CD14-positive monocyte (primary cell): ENCODE data around the gene KRT27. TPM values are rescaled to one million over a fixed set of nuclear protein-coding genes. Genes with fewer than 3 reads are reported as not detected.

Source experiments
- DNase-seq, 3 donors: peaks; one replicate each; pipeline ENCODE4 v3.0.0-alpha.2; 2011 to 2022
- H2AFZ ChIP-seq: 2 replicates; pipeline ENCODE4 v1.6.0; 2012; ENCODE audit warnings: mild to moderate bottlenecking, low read depth, low read length, inconsistent platforms; ENCODE audit not compliant: insufficient read depth, poor library complexity, severe bottlenecking
- H3K27ac ChIP-seq, 2 donors: 1 replicate in 1 of 2; 2 replicates in 1 of 2; pipeline ENCODE4 v1.5.1; 2012 to 2013; ENCODE audit warnings: low read length in 2 of 2, control low read depth in 1 of 2, inconsistent platforms in 1 of 2, low read depth in 1 of 2, mild to moderate bottlenecking in 1 of 2
- H3K27me3 ChIP-seq, 2 donors: one replicate each; pipeline versions ENCODE4 v1.6.0 to v1.6.1; 2011 to 2013; ENCODE audit warnings: low read length in 2 of 2; ENCODE audit not compliant: control insufficient read depth in 2 of 2, insufficient read depth in 2 of 2
- H3K36me3 ChIP-seq, 2 donors: replicated peaks in 1 of 2; 1 replicate in 1 of 2; 2 replicates in 1 of 2; pipeline versions ENCODE4 v1.5.1 to v1.6.1; 2012 to 2013; ENCODE audit warnings: low read length in 2 of 2, control low read depth in 1 of 2, inconsistent platforms in 1 of 2, mild to moderate bottlenecking in 1 of 2; ENCODE audit not compliant: insufficient read depth in 2 of 2, control insufficient read depth in 1 of 2
- H3K4me1 ChIP-seq, 2 donors: 1 replicate in 1 of 2; 2 replicates in 1 of 2; pipeline versions ENCODE4 v1.5.1 to v1.6.1; 2012 to 2013; ENCODE audit warnings: low read length in 2 of 2, control low read depth in 1 of 2, inconsistent platforms in 1 of 2, mild to moderate bottlenecking in 1 of 2, moderate library complexity in 1 of 2; ENCODE audit not compliant: insufficient read depth in 2 of 2, control insufficient read depth in 1 of 2
- H3K4me2 ChIP-seq: replicated peaks from 2 replicates; pipeline ENCODE3; 2012; ENCODE audit warnings: low read length, moderate library complexity, mild to moderate bottlenecking; ENCODE audit not compliant: poor library complexity, severe bottlenecking; ENCODE audit errors: extremely low read depth
- H3K4me3 ChIP-seq, 3 experiments: fragments of 200-600 bp in 1 of 3; sonication (generic) in 1 of 3; replicated peaks in 1 of 3; 1 replicate in 2 of 3; 2 replicates in 1 of 3; pipeline ENCODE4 v1.5.1; 2011 to 2013; ENCODE audit warnings: low read length in 3 of 3, mild to moderate bottlenecking in 3 of 3, control low read depth in 2 of 3, low read depth in 2 of 3, inconsistent platforms in 1 of 3, moderate library complexity in 1 of 3
- H3K79me2 ChIP-seq: 2 replicates; pipeline ENCODE4 v1.6.0; 2012; ENCODE audit warnings: mild to moderate bottlenecking, control low read depth, inconsistent platforms, low read length, moderate library complexity; ENCODE audit not compliant: insufficient read depth
- H3K9ac ChIP-seq: 2 replicates; pipeline ENCODE4 v1.6.0; 2017; ENCODE audit warnings: low read length, mild to moderate bottlenecking; ENCODE audit not compliant: insufficient read depth, poor library complexity, severe bottlenecking
- H3K9me3 ChIP-seq, 2 donors: replicated peaks in 1 of 2; 1 replicate in 1 of 2; 2 replicates in 1 of 2; pipeline versions ENCODE4 v1.5.1 to v1.6.1; 2012 to 2013; ENCODE audit warnings: low read length in 2 of 2, control low read depth in 1 of 2; ENCODE audit not compliant: control insufficient read depth in 1 of 2, insufficient read depth in 1 of 2
- H4K20me1 ChIP-seq: 2 replicates; pipeline ENCODE4 v1.6.0; 2012; ENCODE audit warnings: mild to moderate bottlenecking, low read length, control low read depth, moderate library complexity; ENCODE audit not compliant: insufficient read depth
- H3K27ac Mint-ChIP-seq, 7 donors: one replicate each; pipeline ENCODE4 v1.8.0; 2020; ENCODE audit warnings: mild to moderate bottlenecking in 7 of 7, mixed read lengths in 7 of 7, moderate library complexity in 6 of 7, inconsistent platforms in 2 of 7
- H3K27me3 Mint-ChIP-seq, 3 donors: one replicate each; pipeline ENCODE4 v1.8.0; 2021 to 2022; ENCODE audit warnings: low read depth in 3 of 3, mild to moderate bottlenecking in 3 of 3, mixed read lengths in 3 of 3, moderate library complexity in 3 of 3, inconsistent platforms in 1 of 3
- H3K36me3 Mint-ChIP-seq, 2 donors: one replicate each; pipeline ENCODE4 v1.8.0; 2020; ENCODE audit warnings: mixed read lengths in 2 of 2, inconsistent platforms in 1 of 2, mild to moderate bottlenecking in 1 of 2
- H3K4me1 Mint-ChIP-seq: one replicate; pipeline ENCODE4 v1.8.0; 2020; ENCODE audit warnings: mild to moderate bottlenecking, mixed read lengths
- H3K4me3 Mint-ChIP-seq, 2 donors: one replicate each; pipeline ENCODE4 v1.8.0; 2020; ENCODE audit warnings: mild to moderate bottlenecking in 2 of 2, mixed read lengths in 2 of 2, moderate library complexity in 1 of 2
- H3K9me3 Mint-ChIP-seq, 7 donors: one replicate each; pipeline ENCODE4 v1.8.0; 2020 to 2022; ENCODE audit warnings: mixed read lengths in 7 of 7, mild to moderate bottlenecking in 6 of 7, moderate library complexity in 6 of 7, inconsistent platforms in 2 of 7
- WGBS: methylation state at CpG from one replicate; pipeline ENCODE4 v1.1.5; 2013; ENCODE audit warnings: missing lambda C conversion rate; ENCODE audit not compliant: insufficient coverage; 5-methylcytosine and 5-hydroxymethylcytosine counted together
- intact Hi-C, 2 donors: fragments of 100-400 bp; cut with micrococcal nuclease; formaldehyde crosslinking; loops; one replicate each; pipeline versions ENCODE4 v1.15.0 to v1.15.1; 2023
- polyA plus RNA-seq, 3 donors: library from polyadenylated mRNA; depleted of rRNA in 1 of 3; unstranded in 2 of 3; stranded (reverse) in 1 of 3; fragments of 300-500 nt in 2 of 3; fragments of >200 nt in 1 of 3; fragmentation: Illumina TruSeq in 2 of 3; gene quantifications; 1 replicate in 2 of 3; 2 replicates in 1 of 3; pipeline ENCODE4 v1.2.3, GENCODE V29; 2012 to 2021
- TF ChIP-seq, protein P1 (sequence below): fragments of 200-600 bp; IDR thresholded peaks from one replicate; pipeline ENCODE4 v1.8.0; 2022; ENCODE audit warnings: antibody characterized with exemption, mild to moderate bottlenecking

KRT27 gene
- polyA plus RNA-seq, 3 donors, result not detected

DNA sequence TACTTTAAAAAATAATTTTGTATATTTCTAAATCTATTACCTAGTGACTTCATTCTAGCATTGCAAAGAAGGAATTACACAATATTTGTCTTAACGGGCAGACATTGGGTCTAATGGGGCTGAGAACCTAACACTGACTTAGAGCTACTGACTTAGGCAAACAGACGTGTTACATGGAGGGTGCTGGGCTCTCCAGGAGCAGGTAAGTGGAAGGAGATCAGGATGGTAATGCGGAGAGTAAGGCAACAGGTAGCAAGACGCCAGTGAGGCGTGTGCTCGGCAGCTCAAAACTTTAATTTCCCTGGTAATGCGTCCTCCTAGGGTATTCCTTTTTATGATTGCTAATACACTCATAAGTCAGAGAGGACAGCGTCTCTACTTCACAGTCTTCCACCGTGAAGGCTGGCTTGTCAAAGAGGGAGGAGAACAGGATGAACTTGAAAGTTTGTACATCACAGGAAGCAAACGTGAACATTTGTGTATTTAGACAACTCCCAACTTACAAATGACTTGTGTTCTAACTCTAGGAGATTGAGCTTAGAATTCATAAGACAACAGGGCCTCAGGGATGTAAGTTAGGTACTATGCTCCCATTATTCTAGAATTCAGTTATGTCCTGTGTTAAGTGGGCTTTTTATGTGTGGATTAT is 12.8 kb upstream of the KRT27 start:
- Histone ChIP-seq H3K9ac (no peak overlapping the region), H3K27ac (no peak overlapping the region), H3K27me3 (peaks cover 11 to 35% of the 10 kb centered on the region in 2 donors), H4K20me1 (no peaks in the 10 kb centered on the region), H3K4me2 (no peak overlapping the region), H3K9me3 (no peaks in the 10 kb centered on the region), H3K79me2 (no peaks in the 10 kb centered on the region), H3K36me3 (no peaks in the 10 kb centered on the region), H3K4me3 (no peak overlapping the region), H2AFZ (no peak overlapping the region), H3K4me1 (no peaks in the 10 kb centered on the region)
- intact Hi-C loops, result no loop called here
- Mint-ChIP-seq H3K27ac (peak overlapping the region in 1 of 7 donors; percentile 51), H3K4me1 (no peaks in the 10 kb centered on the region), H3K4me3 (no peak overlapping the region), H3K36me3 (no peaks in the 10 kb centered on the region), H3K27me3 (peaks cover 19 to 28% (median 28%) of the 10 kb centered on the region in 3 donors), H3K9me3 (no peaks in the 10 kb centered on the region)
- TF ChIP-seq, protein P1, sequence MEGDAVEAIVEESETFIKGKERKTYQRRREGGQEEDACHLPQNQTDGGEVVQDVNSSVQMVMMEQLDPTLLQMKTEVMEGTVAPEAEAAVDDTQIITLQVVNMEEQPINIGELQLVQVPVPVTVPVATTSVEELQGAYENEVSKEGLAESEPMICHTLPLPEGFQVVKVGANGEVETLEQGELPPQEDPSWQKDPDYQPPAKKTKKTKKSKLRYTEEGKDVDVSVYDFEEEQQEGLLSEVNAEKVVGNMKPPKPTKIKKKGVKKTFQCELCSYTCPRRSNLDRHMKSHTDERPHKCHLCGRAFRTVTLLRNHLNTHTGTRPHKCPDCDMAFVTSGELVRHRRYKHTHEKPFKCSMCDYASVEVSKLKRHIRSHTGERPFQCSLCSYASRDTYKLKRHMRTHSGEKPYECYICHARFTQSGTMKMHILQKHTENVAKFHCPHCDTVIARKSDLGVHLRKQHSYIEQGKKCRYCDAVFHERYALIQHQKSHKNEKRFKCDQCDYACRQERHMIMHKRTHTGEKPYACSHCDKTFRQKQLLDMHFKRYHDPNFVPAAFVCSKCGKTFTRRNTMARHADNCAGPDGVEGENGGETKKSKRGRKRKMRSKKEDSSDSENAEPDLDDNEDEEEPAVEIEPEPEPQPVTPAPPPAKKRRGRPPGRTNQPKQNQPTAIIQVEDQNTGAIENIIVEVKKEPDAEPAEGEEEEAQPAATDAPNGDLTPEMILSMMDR, result no peak
- no peak for DNase-seq
- 87% methylated on average over 6 of the region's 10 CpGs for WGBS

GRCh38 chr17:40794466-40794865 is 12.1 kb upstream of the KRT27 start:
- H3K79me2 ChIP-seq, result no peaks in the 10 kb centered on the region
- Mint-ChIP-seq H3K4me1 (no peaks in the 10 kb centered on the region), H3K27ac (no peak overlapping the region), H3K27me3 (peaks cover 21 to 30% (median 25%) of the 10 kb centered on the region in 3 donors), H3K9me3 (no peaks in the 10 kb centered on the region), H3K36me3 (no peaks in the 10 kb centered on the region), H3K4me3 (no peak overlapping the region)
- no peaks in the 10 kb centered on the region for H3K4me1 ChIP-seq
- intact Hi-C loops, result no loop called here
- no peak overlapping the region for H3K27ac ChIP-seq
- WGBS, result no CpG with 5 or more reads among the region's 2 CpGs
- peaks cover 7 to 30% of the 10 kb centered on the region in 2 donors for H3K27me3 ChIP-seq
- H3K9me3 ChIP-seq, result no peaks in the 10 kb centered on the region
- no peaks in the 10 kb centered on the region for H3K36me3 ChIP-seq
- DNase-seq, result peak in 1 of 3 donors; percentile 3
- no peak overlapping the region for H3K4me2 ChIP-seq
- TF ChIP-seq, protein P1, result no peak
- H3K4me3 ChIP-seq, result no peak overlapping the region
- no peak overlapping the region for H2AFZ ChIP-seq
- H3K9ac ChIP-seq, result no peak overlapping the region
- H4K20me1 ChIP-seq, result no peaks in the 10 kb centered on the region
